ENCODE measurements around the gene VANGL1.

- TF ChIP-seq CTCF (IDR thresholded peaks at IDR 0.05) = no peak
- TF ChIP-seq POLR2A (IDR thresholded peaks at IDR 0.05) = no peak
Observed at GRCh38 chr1:115606305-115606704, 35.5 kb upstream of the VANGL1 start.

All from lower leg skin (tissue), 3 donors.